Lower leg skin (tissue), 3 donors: ENCODE results near the gene DDX27.

Source experiments
- POLR2A ChIP-seq, 2 donors: fragments of 450-650 bp; IDR thresholded peaks; one replicate each; pipeline ENCODE4 v1.6.1; 2016 to 2017; ENCODE audit warnings: antibody characterized with exemption in 2 of 2, mild to moderate bottlenecking in 1 of 2, moderate library complexity in 1 of 2
- TF ChIP-seq, protein P1 (sequence below), 3 donors: fragments of 450-650 bp; IDR thresholded peaks; one replicate each; pipeline ENCODE4 v1.5.1; 2016; ENCODE audit warnings: antibody characterized with exemption in 3 of 3, mild to moderate bottlenecking in 3 of 3, moderate library complexity in 2 of 3

GRCh38 chr20:49247792-49248191 is 28.6 kb downstream of the DDX27 start:
- no peak for TF ChIP-seq POLR2A (IDR thresholded peaks at IDR 0.05)
- TF ChIP-seq, protein P1, sequence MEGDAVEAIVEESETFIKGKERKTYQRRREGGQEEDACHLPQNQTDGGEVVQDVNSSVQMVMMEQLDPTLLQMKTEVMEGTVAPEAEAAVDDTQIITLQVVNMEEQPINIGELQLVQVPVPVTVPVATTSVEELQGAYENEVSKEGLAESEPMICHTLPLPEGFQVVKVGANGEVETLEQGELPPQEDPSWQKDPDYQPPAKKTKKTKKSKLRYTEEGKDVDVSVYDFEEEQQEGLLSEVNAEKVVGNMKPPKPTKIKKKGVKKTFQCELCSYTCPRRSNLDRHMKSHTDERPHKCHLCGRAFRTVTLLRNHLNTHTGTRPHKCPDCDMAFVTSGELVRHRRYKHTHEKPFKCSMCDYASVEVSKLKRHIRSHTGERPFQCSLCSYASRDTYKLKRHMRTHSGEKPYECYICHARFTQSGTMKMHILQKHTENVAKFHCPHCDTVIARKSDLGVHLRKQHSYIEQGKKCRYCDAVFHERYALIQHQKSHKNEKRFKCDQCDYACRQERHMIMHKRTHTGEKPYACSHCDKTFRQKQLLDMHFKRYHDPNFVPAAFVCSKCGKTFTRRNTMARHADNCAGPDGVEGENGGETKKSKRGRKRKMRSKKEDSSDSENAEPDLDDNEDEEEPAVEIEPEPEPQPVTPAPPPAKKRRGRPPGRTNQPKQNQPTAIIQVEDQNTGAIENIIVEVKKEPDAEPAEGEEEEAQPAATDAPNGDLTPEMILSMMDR (IDR thresholded peaks at IDR 0.05) = no peak
